Right lobe of liver (tissue), 4 donors: ENCODE measurements around the gene DDX10.

ENCODE experiments used
- CTCF ChIP-seq, 4 donors: fragments of 200-600 bp in 3 of 4; fragments of 450-650 bp in 1 of 4; IDR thresholded peaks; one replicate each; pipeline versions ENCODE4 v1.5.1 to v1.8.0; 2016 to 2022; ENCODE audit warnings: antibody characterized with exemption in 4 of 4, mild to moderate bottlenecking in 2 of 4
- POLR2A ChIP-seq: fragments of 450-650 bp; IDR thresholded peaks from one replicate; pipeline ENCODE4 v1.6.1; 2017; ENCODE audit warnings: antibody characterized with exemption, mild to moderate bottlenecking
- donor health status: DM: no; HTN: no; CAD: no.
- donor health status: DM: no; HTN: no; CAD: no.
- donor health status: DM: no; HTN: yes; CAD: no.

GRCh38 chr11:108882211-108882831 lies 217.5 kb downstream of the DDX10 start:
- no peak for TF ChIP-seq CTCF (IDR thresholded peaks at IDR 0.05)
- TF ChIP-seq POLR2A = no peak
